Natural killer cell treated with Interleukin-12 subunit alpha and Interleukin-12 subunit beta and Interleukin-15 and Interleukin-18, amount 100 ng/mL, for 72 hours (primary cell): ENCODE data around the gene SNRNP200. TPM values are rescaled to one million over a fixed set of nuclear protein-coding genes. Genes with fewer than 3 reads are reported as not detected.

Source experiments
- ATAC-seq, 2 donors: fragments of 150-1000 bp; cut with Tn5 transposase in 1 of 2; sonication (Bioruptor Pico), chemical (Tn5 transposase) in 1 of 2; 2 replicates each; pipeline ENCODE4 v1.10.0; 2021
- DNase-seq: peaks from one replicate; pipeline ENCODE4 v3.0.0; 2022; ENCODE audit warnings: low spot score
- H3K27ac Mint-ChIP-seq, 2 donors: 1 replicate in 1 of 2; 2 replicates in 1 of 2; pipeline ENCODE4 v1.8.0; 2022; ENCODE audit warnings: mixed read lengths in 2 of 2, mild to moderate bottlenecking in 1 of 2, moderate library complexity in 1 of 2
- H3K27me3 Mint-ChIP-seq, 2 donors: 1 replicate in 1 of 2; 2 replicates in 1 of 2; pipeline ENCODE4 v1.8.0; 2022; ENCODE audit warnings: mixed read lengths in 2 of 2
- H3K36me3 Mint-ChIP-seq: one replicate; pipeline ENCODE4 v1.8.0; 2022; ENCODE audit warnings: mixed read lengths
- H3K4me1 Mint-ChIP-seq, 2 donors: 1 replicate in 1 of 2; 2 replicates in 1 of 2; pipeline ENCODE4 v1.8.0; 2022; ENCODE audit warnings: low read depth in 2 of 2, mixed read lengths in 2 of 2, mild to moderate bottlenecking in 1 of 2
- H3K4me3 Mint-ChIP-seq: one replicate; pipeline ENCODE4 v1.8.0; 2022; ENCODE audit warnings: mixed read lengths
- H3K9me3 Mint-ChIP-seq: 2 replicates; pipeline ENCODE4 v1.8.0; 2022; ENCODE audit warnings: mixed read lengths
- total RNA-seq, 2 donors: library from RNA; stranded (reverse); gene quantifications; one replicate each; pipeline ENCODE4 v1.2.3, GENCODE V29; 2022

The SNRNP200 gene
- total RNA-seq, 2 donors from 2014 or later, result 166 to 201 TPM

DNA sequence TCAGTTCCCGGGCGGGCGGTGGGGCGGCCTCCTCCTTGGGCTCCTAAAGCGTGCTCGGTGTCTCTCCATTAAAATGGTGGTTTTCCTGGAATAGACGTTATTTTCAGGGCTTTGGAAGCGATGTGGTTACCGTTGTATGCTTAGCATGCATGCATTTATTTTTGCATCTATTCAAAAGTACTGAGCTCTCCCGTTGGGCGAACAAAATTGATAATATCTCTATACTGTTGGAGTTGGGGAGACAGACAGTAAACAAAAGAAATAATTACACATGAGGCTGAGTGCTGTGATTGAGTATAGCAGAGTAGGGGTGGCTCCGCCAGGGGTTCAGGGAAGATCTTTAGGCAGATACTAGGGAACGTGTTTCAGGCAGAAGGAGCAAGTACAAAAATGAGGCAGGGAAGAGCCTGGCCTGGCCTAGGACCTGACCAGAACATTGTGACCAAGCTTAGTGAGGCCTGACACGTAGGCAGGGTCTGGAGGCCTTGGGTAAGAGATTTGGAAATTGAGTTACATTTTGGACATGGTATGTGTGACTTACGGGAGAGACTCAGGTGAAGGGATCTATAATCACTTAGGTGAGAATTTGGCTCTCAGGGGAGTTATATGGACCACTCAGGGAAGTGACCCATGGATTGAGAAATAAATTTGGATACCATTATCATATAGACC is 30.9 kb upstream of the SNRNP200 start:
- peak overlapping the region; percentile 69 to 82 for H3K27ac Mint-ChIP-seq
- H3K36me3 Mint-ChIP-seq, result peaks cover 20% of the 10 kb centered on the region
- H3K27me3 Mint-ChIP-seq, result no peaks in the 10 kb centered on the region
- no peak for ATAC-seq
- H3K4me3 Mint-ChIP-seq, result peak overlapping the region; percentile 92
- H3K9me3 Mint-ChIP-seq, result no peaks in the 10 kb centered on the region
- H3K4me1 Mint-ChIP-seq, result peaks cover 33 to 67% of the 10 kb centered on the region in 2 donors
- DNase-seq, result no peak

DNA sequence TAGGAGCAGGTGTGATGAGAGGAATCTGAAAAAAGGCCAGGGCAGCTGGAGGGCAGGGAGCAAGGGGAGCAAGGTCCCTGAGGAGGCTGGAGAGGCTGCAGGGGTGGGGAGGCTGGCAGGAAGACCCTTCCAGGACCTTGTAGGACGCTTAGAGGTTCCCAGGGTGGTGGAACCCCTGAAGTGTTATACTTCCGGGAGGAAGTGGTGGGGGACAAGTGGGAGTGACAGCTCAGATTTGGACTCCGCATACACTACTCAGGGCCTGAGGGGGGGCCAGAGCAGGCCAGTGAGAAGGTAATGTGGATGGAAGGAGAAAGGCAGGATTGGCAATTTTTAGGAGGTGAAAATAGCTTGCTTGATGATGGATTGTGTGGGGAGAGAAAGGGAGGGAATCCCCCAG is 28.4 kb upstream of the SNRNP200 start:
- H3K9me3 Mint-ChIP-seq, result no peaks in the 10 kb centered on the region
- peaks cover 30 to 45% of the 10 kb centered on the region in 2 donors for H3K4me1 Mint-ChIP-seq
- ATAC-seq (no peak), DNase-seq (no peak)
- peak overlapping the region; percentile 69 to 82 for H3K27ac Mint-ChIP-seq
- peaks cover 10% of the 10 kb centered on the region for H3K36me3 Mint-ChIP-seq
- no peaks in the 10 kb centered on the region for H3K27me3 Mint-ChIP-seq
- H3K4me3 Mint-ChIP-seq, result peak overlapping the region; percentile 92

DNA sequence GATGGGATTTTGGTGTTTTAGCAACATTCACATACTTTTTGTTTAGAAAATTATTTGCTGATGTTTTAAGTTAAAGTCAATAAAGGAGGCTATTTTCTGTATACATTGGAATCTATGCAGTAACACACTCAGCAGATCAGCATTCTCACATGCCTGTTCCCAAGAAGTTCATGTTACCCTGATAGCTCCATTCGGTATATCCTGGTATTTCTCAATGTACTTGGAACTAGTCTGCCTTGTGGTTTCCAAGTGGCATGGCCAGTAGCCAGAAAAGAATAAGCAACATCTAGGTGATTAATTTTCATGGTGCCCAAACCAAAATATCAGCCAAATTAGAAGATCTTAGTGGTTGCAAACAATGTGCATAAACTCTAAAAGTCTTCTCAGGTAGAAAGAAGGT is 25.1 kb upstream of the SNRNP200 start:
- H3K4me3 Mint-ChIP-seq, result no peak overlapping the region

DNA sequence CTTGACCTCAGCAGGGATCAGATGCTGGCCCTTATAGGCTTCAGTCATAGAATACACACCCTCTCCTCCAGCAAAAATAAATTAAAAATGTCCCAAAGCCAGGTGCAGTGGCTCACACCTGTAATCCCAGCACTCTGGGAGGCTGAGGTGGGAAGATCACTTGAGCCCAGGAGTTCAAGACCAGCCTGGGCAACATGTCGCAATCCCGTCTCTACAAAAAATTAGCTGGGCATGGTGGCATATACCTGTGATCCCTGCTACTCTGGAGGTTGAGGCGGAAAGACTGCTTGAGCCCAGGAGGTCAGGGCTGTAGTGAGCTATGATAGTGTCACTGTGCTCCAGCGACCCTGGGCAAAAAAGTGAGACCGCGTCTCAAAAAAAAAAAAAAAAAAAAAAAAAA is 24.5 kb upstream of the SNRNP200 start:
- ATAC-seq, result no peak
- Mint-ChIP-seq H3K9me3 (no peaks in the 10 kb centered on the region), H3K4me1 (peaks cover 41 to 51% of the 10 kb centered on the region in 2 donors), H3K27ac (no peak overlapping the region), H3K27me3 (no peaks in the 10 kb centered on the region), H3K36me3 (peaks cover 14% of the 10 kb centered on the region), H3K4me3 (no peak overlapping the region)
- DNase-seq, result no peak

More for the DNA sequence above, 25.1 kb upstream of the SNRNP200 start:
- Mint-ChIP-seq H3K9me3 (no peaks in the 10 kb centered on the region), H3K4me1 (peaks cover 41 to 52% of the 10 kb centered on the region in 2 donors), H3K27me3 (no peaks in the 10 kb centered on the region), H3K36me3 (peaks cover 14% of the 10 kb centered on the region), H3K27ac (peak overlapping the region in 1 of 2 donors; percentile 9)
- no peak for DNase-seq
- ATAC-seq, result no peak

DNA sequence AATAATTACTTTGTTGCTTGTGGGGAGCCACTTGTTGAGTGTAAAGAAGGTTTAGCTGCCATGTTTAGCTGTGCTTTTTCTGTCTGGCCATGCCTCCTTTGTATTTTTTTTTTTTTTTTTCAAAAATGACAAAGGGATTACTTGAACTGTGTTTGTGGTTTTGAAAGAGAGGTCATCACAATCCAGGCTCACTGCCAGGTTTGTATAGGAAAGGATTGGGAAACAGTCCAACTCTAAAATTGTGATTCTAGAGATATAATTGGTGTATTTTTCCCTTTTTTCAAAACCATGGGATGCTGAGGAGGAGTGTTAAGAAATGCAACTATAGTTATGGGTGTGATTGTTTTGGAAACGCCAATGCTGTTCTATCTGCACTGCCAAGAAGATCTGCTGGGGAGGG is 24.1 kb upstream of the SNRNP200 start:
- no peak for DNase-seq
- no peak overlapping the region for H3K27ac Mint-ChIP-seq
- peaks cover 14% of the 10 kb centered on the region for H3K36me3 Mint-ChIP-seq
- H3K4me1 Mint-ChIP-seq, result peaks cover 41 to 46% of the 10 kb centered on the region in 2 donors
- no peaks in the 10 kb centered on the region for H3K9me3 Mint-ChIP-seq
- no peak for ATAC-seq
- H3K4me3 Mint-ChIP-seq, result no peak overlapping the region
- no peaks in the 10 kb centered on the region for H3K27me3 Mint-ChIP-seq

DNA sequence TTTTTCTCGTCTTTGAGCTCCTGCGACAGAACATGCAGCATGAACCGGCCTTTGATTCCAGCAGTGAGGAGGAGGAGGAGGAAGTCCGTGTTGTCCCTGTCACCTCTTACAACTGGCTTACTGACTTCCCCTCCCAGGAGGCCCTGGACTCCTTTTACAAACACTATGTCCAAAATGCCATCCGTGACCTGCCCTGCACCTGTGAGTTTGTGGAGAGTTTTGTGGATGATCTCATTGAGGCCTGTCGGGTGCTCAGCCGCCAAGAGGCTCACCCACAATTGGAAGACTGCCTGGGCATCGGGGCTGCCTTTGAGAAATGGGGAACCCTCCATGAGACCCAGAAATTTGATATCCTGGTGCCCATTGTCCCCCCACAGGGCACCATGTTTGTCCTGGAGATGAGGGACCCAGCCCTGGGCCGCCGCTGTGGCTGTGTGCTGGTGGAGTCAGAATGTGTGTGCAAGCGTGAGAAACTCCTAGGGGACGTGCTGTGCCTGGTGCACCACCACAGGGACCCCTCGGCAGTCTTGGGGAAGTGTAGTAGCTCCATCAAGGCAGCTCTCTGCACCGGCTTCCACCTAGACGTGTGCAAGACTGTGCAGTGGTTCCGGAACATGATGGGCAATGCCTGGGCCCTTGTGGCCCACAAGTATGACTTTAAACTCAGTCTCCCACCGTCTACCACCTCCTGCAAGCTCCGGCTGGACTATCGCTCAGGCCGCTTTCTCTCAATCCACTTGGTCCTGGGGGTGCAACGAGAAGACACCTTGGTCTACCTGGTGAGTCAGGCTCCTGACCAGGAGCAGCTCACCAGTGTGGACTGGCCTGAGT is 21.9 kb upstream of the SNRNP200 start:
- no peaks in the 10 kb centered on the region for H3K27me3 Mint-ChIP-seq
- peak overlapping the region; percentile 97 for H3K4me3 Mint-ChIP-seq
- H3K36me3 Mint-ChIP-seq, result peaks cover 14% of the 10 kb centered on the region
- H3K4me1 Mint-ChIP-seq, result peaks cover 37 to 40% of the 10 kb centered on the region in 2 donors
- no peak for ATAC-seq
- H3K9me3 Mint-ChIP-seq, result no peaks in the 10 kb centered on the region
- H3K27ac Mint-ChIP-seq, result peak overlapping the region; percentile 91 to 98
- DNase-seq, result no peak

DNA sequence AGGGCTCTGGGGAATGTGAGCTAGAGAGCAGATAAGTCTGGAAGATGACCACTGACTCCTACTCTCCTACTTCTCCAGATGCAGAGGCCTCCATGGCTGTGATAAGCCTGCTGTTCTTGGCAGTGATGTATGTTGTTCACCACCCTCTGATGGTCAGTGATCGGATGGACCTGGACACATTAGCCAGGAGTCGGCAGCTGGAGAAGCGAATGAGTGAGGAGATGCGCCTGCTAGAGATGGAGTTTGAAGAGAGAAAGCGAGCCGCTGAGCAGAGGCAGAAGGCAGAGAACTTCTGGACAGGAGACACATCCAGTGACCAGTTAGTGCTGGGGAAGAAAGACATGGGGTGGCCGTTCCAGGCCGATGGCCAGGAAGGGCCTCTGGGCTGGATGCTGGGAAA is 21.2 kb upstream of the SNRNP200 start:
- peak overlapping the region; percentile 91 to 98 for H3K27ac Mint-ChIP-seq
- H3K4me3 Mint-ChIP-seq, result peak overlapping the region; percentile 97
- H3K4me1 Mint-ChIP-seq, result peaks cover 41 to 43% of the 10 kb centered on the region in 2 donors
- DNase-seq (no peak), ATAC-seq (no peak)
- H3K9me3 Mint-ChIP-seq, result no peaks in the 10 kb centered on the region
- no peaks in the 10 kb centered on the region for H3K27me3 Mint-ChIP-seq
- H3K36me3 Mint-ChIP-seq, result peaks cover 14% of the 10 kb centered on the region

DNA sequence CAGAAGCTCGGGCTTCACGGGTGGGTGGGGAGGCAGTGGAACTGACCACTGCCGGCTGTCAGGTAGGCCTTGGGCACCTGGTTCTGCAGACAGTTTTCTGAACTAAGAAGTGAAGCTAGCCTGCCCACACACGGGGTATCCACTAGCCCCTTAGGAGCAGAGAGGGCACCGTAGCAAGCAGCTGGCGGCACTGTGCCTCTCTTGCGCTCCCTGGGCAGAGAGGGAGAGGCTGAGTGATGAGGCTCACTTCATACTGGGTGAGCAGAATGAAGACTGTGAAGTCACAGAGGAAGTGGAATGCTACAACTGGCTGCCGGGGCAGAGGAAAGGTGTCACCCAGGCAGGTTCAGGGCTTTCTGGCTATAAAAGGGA is 20.5 kb upstream of the SNRNP200 start:
- no peaks in the 10 kb centered on the region for H3K9me3 Mint-ChIP-seq
- peak; percentile 64 to 71 for ATAC-seq
- H3K4me1 Mint-ChIP-seq, result peaks cover 43 to 44% of the 10 kb centered on the region in 2 donors
- H3K4me3 Mint-ChIP-seq, result peak overlapping the region; percentile 97
- no peaks in the 10 kb centered on the region for H3K27me3 Mint-ChIP-seq
- no peak for DNase-seq
- peak overlapping the region; percentile 91 to 98 for H3K27ac Mint-ChIP-seq
- peaks cover 14% of the 10 kb centered on the region for H3K36me3 Mint-ChIP-seq

DNA sequence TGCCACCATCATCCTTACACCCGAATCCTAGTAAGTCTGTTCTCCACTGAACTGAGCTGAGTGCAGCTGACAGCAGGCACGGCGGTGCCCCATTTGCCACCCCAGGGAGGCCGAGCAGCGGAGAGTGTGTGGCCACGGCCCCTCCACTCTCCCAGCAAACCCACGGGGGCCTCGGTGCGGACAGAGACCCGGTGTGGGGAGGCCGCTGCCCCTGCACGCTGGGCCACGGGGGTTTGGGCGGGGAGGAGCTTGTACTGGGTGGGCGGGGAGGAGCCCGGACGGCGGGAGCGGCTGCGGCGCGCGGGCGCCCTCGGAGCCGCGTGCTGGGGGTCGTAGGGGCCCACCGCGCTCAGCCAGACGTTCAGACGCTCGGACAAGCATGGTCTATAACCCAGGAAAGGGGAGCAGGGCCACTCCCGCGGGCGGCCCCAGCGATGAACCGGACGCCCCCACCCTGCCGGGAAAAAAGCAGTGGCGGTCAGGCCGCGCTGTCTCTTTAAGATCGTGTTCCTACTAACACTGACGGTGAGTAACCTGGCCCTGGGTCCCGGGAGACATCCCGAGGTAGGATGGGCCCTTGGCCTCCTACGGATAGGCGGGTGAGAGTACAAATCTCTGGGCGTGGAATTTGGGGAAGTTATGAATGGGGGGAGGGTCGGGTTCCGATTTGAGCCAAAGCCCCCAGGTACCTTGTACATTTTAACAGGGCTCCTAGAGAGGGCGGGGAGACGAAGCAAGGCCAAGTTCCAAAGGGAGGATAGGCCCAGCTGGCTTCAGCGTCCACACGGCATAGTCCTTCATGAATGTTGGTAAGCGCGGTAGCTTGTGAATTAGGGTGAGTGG is 19.9 kb upstream of the SNRNP200 start, which contains the start of gene ITPRIPL1:
TSS of gene ITPRIPL1 (plus strand) at position 277 of the 843 bp plus-strand sequence. CDS start at position 800, 523 bp downstream.
- peak within 1 kb of the TSS; percentile 97 for H3K4me3 Mint-ChIP-seq
- ATAC-seq (peak; percentile 53 to 62), DNase-seq (peak; percentile 63)
- H3K4me1 Mint-ChIP-seq, result peaks cover 48 to 49% of the 10 kb centered on the region in 2 donors
- no peaks in the 10 kb centered on the region for H3K27me3 Mint-ChIP-seq
- H3K9me3 Mint-ChIP-seq, result no peaks in the 10 kb centered on the region
- H3K27ac Mint-ChIP-seq, result peak within 1 kb of the TSS; percentile 91 to 98
- H3K36me3 Mint-ChIP-seq, result peaks cover 14% of the 10 kb centered on the region

DNA sequence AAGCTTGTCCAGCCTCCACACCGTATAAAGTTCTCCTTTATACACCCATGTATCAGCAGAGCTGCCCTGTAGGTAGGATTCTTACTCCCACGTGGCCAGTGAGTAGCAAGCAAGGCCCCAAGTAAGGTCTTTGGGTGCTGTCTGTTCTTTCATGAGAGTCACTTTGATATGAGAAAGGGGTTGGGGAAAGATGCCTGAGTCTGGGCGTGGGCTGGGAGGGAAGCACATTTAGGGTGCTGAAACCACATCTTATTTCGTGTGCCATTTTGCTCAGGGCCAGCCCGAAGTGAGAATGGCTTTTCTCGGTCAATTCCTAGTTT is 19.3 kb upstream of the SNRNP200 start:
- Mint-ChIP-seq H3K4me3 (peak overlapping the region; percentile 97), H3K4me1 (peaks cover 51 to 52% of the 10 kb centered on the region in 2 donors), H3K9me3 (no peaks in the 10 kb centered on the region), H3K27ac (peak overlapping the region; percentile 91 to 98), H3K36me3 (peaks cover 14% of the 10 kb centered on the region), H3K27me3 (no peaks in the 10 kb centered on the region)
- DNase-seq, result no peak
- ATAC-seq, result peak; percentile 1 to 3

DNA sequence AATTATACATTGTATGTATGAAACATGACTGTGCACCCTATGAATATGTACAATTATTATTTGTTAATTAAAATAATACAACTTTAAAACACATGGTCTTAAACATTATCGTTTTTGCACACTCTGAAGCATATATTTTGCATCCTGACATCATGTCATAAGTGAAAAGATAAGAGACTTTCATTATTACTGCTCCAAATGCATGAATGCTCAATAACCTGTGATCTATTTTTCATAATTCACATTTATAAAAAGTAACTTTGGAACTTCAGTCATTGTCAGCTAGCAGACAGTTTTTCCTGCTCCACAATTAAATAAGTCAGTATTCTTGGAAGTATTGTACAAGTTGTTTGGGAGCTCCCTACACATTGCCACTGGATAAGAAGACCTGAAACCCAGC is 18.5 kb upstream of the SNRNP200 start:
- Mint-ChIP-seq H3K27me3 (no peaks in the 10 kb centered on the region), H3K4me1 (peaks cover 54 to 58% of the 10 kb centered on the region in 2 donors), H3K9me3 (no peaks in the 10 kb centered on the region), H3K27ac (peak overlapping the region; percentile 91 to 98), H3K4me3 (peak overlapping the region; percentile 97), H3K36me3 (peaks cover 18% of the 10 kb centered on the region)
- no peak for DNase-seq
- no peak for ATAC-seq

DNA sequence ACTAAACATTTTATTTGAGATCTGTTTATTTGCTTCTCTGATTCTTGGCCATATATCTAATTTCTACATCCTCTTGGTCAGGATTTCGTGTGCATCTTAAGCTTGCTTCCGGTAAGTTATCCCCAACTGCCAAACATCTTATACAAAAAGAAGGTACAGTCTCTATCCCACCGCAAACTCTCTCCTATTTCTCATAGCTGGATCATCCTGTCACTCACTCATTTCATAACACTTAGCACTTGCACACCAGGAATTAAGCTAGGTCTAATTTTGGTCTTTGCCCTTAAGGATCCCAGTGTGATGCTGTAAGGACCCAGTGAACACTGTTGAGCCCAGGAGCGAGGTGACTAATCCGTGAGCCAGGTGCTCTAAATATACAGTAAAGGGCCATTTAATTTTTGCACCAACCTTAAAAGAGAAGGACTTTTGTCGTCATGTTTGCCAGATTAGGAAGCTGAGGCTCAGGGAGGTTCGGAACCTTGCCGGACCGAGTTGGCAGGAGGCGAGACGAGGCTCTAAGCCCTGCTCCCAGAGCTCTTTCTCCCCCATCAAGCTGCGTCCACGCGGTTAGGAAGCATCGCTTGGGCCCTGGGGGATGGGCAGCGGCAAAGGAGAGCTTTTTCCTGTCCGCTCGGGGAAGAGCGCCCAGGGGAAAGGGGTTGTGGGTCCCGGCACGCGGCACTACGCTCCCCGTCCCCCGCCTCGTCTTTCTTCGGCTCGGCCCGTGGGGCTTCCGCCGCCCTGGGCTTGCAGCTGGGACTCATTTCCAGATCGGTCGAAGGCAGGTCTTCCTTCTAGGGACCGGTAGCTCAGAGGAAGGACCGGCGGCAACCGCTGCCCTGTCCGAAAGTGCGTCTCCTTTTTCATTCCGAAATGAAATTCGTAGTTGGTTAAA is 15.6 kb upstream of the SNRNP200 start:
- peaks cover 5% of the 10 kb centered on the region for H3K36me3 Mint-ChIP-seq
- peaks cover 47 to 54% of the 10 kb centered on the region in 2 donors for H3K4me1 Mint-ChIP-seq
- DNase-seq, result peak; percentile 65
- H3K27ac Mint-ChIP-seq, result peak overlapping the region; percentile 68 to 83
- no peaks in the 10 kb centered on the region for H3K27me3 Mint-ChIP-seq
- peak overlapping the region; percentile 92 for H3K4me3 Mint-ChIP-seq
- ATAC-seq, result peak; percentile 56 to 66
- no peaks in the 10 kb centered on the region for H3K9me3 Mint-ChIP-seq

DNA sequence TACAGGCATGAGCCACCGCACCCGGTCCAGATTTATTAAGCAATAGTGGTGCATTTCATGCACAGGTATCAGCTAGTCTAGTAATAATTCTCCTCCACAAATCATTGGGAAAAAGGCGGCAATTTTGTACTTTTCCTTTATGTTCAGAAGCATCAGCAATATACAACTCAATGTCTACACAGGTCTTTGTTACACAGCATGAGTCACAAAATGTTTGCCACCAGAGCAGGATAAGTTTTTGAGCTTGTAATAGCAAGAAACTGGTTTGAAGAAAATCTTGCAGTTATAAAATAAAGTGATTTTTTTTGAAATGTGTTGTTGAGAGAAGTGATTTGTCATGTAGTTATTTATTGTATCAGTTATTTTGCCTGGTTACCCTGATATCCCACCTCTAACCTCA is 15.0 kb upstream of the SNRNP200 start:
- no peak for ATAC-seq
- Mint-ChIP-seq H3K9me3 (no peaks in the 10 kb centered on the region), H3K36me3 (peaks cover 5% of the 10 kb centered on the region), H3K27ac (peak overlapping the region; percentile 68 to 83), H3K27me3 (no peaks in the 10 kb centered on the region), H3K4me3 (peak overlapping the region; percentile 92), H3K4me1 (peaks cover 47 to 54% of the 10 kb centered on the region in 2 donors)
- DNase-seq, result no peak
